Colonic mucosa (tissue), 4 donors: ENCODE measurements around the gene AUTS2. TPM values are rescaled to one million over a fixed set of nuclear protein-coding genes. Genes with fewer than 3 reads are reported as not detected.

Experiments
- DNase-seq: peaks from one replicate; pipeline ENCODE4 v3.0.0-alpha.2; 2020
- H3K27ac ChIP-seq: fragments of 200-600 bp; one replicate; pipeline ENCODE4 v1.8.0; 2021
- H3K27me3 ChIP-seq: fragments of 200-600 bp; one replicate; pipeline ENCODE4 v1.8.0; 2021
- H3K36me3 ChIP-seq: fragments of 200-600 bp; one replicate; pipeline ENCODE4 v1.8.0; 2021
- H3K4me1 ChIP-seq: fragments of 200-600 bp; one replicate; pipeline ENCODE4 v1.8.0; 2021; ENCODE audit warnings: mild to moderate bottlenecking
- H3K4me3 ChIP-seq: fragments of 200-600 bp; one replicate; pipeline ENCODE4 v1.8.0; 2021
- H3K9ac ChIP-seq, 2 donors: one replicate each; pipeline ENCODE4 v1.7.0; 2013; ENCODE audit warnings: control low read depth in 2 of 2, low read depth in 2 of 2, low read length in 2 of 2
- H3K9me3 ChIP-seq: fragments of 200-600 bp; one replicate; pipeline ENCODE4 v1.8.0; 2021
- CTCF ChIP-seq: fragments of 200-600 bp; IDR thresholded peaks from one replicate; pipeline ENCODE4 v1.8.0; 2022; ENCODE audit warnings: antibody characterized with exemption, mild to moderate bottlenecking
- intact Hi-C: fragments of 100-400 bp; cut with DNase I; formaldehyde crosslinking; loops from one replicate; pipeline ENCODE4 v1.14.1; 2022
- total RNA-seq, 2 donors: library from RNA; stranded (reverse); fragmentation: NEBNext Ultra II Directional in 1 of 2; extraction: Animal tissue kit (Norgen Biotek cat#: 25700) in 1 of 2; gene quantifications; one replicate each; pipeline ENCODE4 v1.2.1, GENCODE V29; 2021
- donor health status: healthy.
- donor health status: DM: no; HTN: no; CAD: no.
- donor health status: DM: no; HTN: no; CAD: no.

The AUTS2 gene
- total RNA-seq, 2 donors from 2014 or later, result 39.8 to 42.3 TPM

DNA sequence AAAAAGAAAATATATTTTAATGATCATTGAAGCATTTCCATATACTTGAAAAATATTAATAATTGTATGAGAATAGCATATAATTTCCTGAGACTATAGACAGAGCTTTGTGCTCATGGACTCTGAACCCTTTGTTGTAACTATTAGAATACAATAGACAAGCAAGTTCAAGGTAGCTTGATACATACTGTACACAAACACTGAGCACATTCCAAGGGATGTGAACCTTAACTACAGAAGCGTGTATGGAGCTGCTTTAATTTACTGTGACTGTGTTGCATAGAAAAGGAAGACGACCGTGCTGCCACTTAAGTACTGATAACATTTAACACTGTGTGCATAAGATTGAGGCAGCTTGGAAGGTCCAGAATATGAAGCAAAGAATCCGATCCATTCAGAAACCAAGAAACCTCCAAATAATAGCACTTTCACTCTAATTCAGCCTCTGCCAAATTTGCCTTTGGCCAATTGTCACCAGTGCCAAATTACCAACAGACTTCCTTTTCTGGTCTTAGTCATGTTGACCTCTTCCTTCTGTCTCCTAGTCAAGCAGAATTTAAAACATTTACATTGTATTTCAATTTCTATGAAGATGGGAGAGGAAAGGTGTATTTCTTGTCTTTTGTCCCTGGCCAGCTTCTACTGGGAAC, 967.6 kb downstream of the AUTS2 start:
- no peaks in the 10 kb centered on the region for H3K27me3 ChIP-seq

GRCh38 chr7:70566671-70567070, 968.4 kb downstream of the AUTS2 start:
- Histone ChIP-seq H3K27me3 (no peaks in the 10 kb centered on the region), H3K9me3 (no peaks in the 10 kb centered on the region), H3K9ac (no peak overlapping the region), H3K4me1 (no peaks in the 10 kb centered on the region), H3K36me3 (no peaks in the 10 kb centered on the region), H3K27ac (no peak overlapping the region), H3K4me3 (no peak overlapping the region)
- no peak for DNase-seq
- TF ChIP-seq CTCF, result no peak
- intact Hi-C loops, result no loop called here

More for the DNA sequence above, 967.6 kb downstream of the AUTS2 start:
- DNase-seq, result no peak
- TF ChIP-seq CTCF, result no peak
- Histone ChIP-seq H3K9ac (no peak overlapping the region), H3K4me3 (no peak overlapping the region), H3K9me3 (no peaks in the 10 kb centered on the region), H3K27ac (no peak overlapping the region), H3K4me1 (no peaks in the 10 kb centered on the region), H3K36me3 (no peaks in the 10 kb centered on the region)
- intact Hi-C loops, result no loop called here

GRCh38 chr7:70568674-70569334, 970.5 kb downstream of the AUTS2 start:
- no peaks in the 10 kb centered on the region for H3K36me3 ChIP-seq
- H3K9ac ChIP-seq, result no peak overlapping the region
- no peaks in the 10 kb centered on the region for H3K9me3 ChIP-seq
- intact Hi-C loops, result no loop called here
- no peaks in the 10 kb centered on the region for H3K4me1 ChIP-seq
- DNase-seq, result peak; percentile 71
- H3K27ac ChIP-seq, result no peak overlapping the region
- no peak overlapping the region for H3K4me3 ChIP-seq
- TF ChIP-seq CTCF, result no peak
- H3K27me3 ChIP-seq, result no peaks in the 10 kb centered on the region

DNA sequence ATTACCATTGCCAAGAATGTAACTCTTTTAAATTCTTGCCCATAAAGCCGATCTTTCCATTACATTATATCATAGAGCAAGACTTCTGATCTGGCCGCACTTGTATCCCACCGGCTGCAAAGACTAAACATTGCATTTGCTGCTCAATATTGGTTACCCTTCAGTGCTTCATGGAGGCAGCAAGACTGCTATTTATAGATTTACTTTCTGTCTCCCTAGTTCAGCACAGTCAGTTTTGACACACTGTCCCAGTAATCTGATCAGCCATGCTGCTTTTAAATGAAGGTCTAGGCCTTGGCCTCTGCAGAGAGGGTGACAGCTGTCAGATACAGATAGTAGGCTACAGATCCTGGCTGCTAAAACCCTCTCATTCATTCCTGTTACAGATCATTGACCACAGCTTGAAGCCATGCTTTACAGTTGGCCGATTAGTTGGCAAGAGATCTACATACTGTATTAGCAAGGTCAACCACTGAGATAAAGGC, 971.1 kb downstream of the AUTS2 start:
- TF ChIP-seq CTCF, result no peak
- Histone ChIP-seq H3K36me3 (no peaks in the 10 kb centered on the region), H3K4me1 (no peaks in the 10 kb centered on the region), H3K27ac (no peak overlapping the region), H3K4me3 (no peak overlapping the region), H3K27me3 (no peaks in the 10 kb centered on the region), H3K9ac (no peak overlapping the region), H3K9me3 (no peaks in the 10 kb centered on the region)
- no peak for DNase-seq
- intact Hi-C loops, result no loop called here

GRCh38 chr7:70570029-70570428, 971.8 kb downstream of the AUTS2 start:
- Histone ChIP-seq H3K36me3 (no peaks in the 10 kb centered on the region), H3K9ac (no peak overlapping the region), H3K27ac (no peak overlapping the region), H3K27me3 (no peaks in the 10 kb centered on the region), H3K4me1 (no peaks in the 10 kb centered on the region), H3K4me3 (no peak overlapping the region), H3K9me3 (no peaks in the 10 kb centered on the region)
- TF ChIP-seq CTCF, result no peak
- intact Hi-C loops, result no loop called here
- DNase-seq, result no peak
